GOT3 (cell line): ENCODE data around the gene CASTOR1.
A peak's percentile ranks its signal among the peaks of the same experiment; 100 is the strongest.

Experiments used
- DNase-seq: peaks from one replicate; lab custom pipeline; 2025; ENCODE audit warnings: mixed read lengths; lab: John Stamatoyannopoulos, UW

Gene CASTOR1

DNA sequence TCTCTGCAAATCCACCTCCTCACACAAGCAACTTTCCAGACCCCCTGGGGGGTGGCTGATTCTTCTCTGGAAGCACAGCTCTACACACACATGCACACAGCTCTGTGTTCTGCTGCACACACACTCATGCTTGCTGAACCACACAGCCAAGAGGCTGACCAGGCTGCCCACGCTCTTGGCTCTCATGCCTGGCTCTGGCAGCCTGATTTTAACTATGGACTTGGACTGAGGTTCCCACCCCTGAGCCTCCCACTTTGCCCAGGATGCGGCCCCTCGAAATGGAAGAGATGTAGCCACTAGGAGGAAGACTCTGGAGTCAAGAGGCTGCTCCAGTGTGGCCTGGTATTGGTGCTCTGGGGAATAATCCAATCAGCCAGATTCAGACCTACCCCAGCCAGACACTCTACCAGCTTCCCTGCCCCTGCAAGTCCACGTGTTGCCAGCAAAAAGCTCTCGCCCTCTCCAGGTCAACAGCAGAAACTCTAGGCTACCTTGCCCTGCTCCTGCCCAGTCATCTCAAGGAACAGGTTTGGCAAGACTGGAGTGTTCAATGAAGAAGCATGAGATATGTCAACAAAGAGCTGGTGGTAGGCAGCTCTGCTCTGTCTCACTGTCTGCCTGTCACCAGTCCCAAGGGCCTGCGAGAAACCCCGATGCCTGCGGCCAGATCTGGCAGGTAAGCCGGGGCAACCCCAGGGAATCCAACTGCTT is 8.8 kb upstream of the CASTOR1 start:
- DNase-seq, result no peak

DNA sequence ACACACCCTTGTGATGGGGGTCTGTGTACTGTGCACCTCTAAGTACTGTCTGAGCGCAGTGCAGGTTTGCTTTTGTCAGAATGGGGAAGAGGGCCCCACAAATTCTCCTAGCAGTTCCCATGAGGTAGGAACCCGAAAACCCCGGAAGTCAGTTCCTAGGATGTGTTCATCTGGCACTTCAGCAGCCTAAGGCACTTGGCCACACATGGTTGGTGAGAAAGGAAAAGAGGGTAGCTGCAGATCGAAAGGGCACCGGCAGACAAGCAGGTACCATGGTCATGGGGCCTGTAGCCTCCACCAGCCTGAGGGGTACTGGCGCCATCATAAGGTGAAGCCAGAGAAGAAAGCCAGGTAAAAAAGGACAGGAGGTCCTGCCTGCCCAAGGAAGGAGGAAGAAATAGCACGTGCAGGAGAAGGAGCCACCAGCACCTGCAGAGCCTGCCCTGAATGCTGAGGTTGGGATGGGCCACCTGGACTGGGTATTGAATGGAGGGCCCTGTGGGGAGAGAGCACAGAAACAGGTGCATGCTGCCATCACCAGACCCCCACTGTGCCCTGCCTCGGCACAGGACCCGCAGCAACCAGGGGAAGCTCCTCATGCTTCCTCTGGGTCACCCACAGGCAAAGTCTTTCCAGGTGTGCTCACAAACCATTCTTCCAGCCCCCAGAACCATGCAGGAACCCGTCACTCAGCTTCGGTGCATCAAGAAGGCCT is 8.1 kb upstream of the CASTOR1 start:
- no peak for DNase-seq

DNA sequence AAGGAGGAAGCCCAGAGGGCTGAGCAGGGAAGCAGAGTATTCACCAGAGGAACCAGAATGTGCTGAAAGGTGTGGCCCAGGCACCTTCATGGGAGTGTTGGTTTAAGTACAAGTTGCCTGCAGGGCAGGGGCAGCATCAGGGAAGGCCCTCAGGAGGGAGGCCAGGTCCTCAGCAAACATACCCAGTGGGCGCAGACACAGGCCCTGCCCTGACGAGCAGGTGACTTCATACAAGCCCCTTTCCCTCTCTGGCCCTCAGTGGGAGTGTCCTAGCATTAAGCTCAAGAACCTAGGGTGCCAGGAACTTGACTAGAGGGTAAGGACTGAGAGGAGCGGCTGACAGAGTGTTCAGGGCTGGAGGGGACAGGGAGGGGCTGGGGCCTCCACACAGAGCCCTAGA is 7.5 kb upstream of the CASTOR1 start:
- no peak for DNase-seq

GRCh38 chr22:30296324-30296723 is 7.0 kb upstream of the CASTOR1 start:
- DNase-seq, result no peak

DNA sequence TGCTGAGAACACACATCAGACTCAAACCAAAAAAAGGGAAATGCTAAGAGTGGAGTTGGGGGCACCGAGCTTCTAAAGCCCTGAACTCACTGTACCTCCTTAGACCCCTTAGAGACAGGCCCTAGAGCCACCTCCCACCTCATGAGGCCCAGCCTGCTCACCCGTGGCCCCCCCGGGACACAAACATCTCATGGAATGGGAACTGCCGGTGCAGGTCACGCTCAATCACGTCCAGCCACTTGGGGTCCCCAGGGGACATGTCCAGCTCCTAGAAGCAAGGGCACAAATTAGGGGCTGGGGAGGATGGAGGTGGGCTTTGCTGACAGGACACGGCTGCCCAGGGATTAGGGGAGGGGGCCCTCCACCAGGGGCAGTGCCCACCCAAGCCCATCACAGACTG is 6.3 kb upstream of the CASTOR1 start:
- DNase-seq, result no peak

- no peak for DNase-seq
These were observed 5.5 kb upstream of the CASTOR1 start for GRCh38 chr22:30294830-30295229.

DNA sequence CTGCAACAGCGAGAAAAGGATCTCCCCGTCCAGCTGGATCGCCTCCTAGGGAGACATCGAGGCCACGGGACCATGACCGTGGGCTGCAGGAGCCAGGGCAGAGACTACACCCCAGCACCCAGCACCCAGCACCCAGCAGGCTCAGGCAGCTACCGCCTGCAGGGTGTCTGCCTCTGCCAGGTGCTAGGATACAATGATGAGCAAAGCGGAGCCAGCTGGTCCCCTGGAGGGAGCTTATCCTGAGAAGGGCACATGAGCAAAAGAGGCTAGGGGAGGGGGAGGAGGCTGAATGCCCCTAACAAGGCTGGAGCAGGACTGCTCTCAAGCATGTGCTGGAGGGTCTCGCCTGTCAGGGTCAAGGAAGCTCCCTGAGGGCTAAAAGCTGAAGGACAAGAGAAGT is 4.8 kb upstream of the CASTOR1 start:
- no peak for DNase-seq

- DNase-seq, result no peak
These were observed 3.7 kb upstream of the CASTOR1 start for GRCh38 chr22:30293026-30293425.

GRCh38 chr22:30292069-30292970 is 3.0 kb upstream of the CASTOR1 start:
- no peak for DNase-seq

DNA sequence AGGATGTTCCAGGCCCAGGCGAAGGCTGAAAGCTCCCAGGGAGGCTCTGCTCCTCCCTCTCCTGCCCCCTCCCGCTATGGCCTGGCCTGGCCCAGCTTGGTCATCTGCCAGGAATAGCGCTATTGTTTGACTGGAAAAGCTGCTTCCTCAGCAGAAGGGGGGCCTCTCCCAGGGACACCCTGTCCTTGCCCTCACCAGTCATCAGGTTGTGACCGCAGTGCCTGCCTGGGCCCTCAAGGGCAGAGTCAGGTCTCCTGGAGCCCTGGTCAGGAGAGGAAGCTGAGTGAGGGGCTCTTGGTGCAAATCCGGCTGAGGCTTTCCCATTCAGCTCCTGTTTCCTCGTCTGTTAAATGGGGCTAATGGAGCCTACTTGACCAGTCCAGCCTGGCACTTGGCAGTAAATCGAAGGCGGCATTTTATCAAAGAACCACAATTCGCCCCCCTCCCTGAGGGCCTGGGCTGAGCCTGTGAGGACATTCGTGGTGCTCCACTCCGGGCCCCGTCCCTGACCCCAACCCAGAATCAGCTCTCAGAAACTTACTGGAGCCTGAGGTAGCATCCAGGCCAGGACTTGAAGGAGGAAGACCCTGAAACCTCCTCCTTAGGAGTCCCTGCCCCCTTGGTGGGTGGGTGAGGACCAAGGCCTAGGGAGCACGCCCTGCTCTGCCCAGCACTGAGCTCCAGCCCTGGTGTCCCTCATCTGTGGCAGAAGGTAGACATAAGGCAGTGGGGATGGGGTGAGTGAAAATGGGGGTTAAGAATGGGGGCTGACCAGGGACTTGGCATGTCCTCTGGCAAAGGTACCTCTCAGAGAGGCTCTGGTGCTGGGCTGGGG is 2.0 kb upstream of the CASTOR1 start:
- DNase-seq, result no peak

DNA sequence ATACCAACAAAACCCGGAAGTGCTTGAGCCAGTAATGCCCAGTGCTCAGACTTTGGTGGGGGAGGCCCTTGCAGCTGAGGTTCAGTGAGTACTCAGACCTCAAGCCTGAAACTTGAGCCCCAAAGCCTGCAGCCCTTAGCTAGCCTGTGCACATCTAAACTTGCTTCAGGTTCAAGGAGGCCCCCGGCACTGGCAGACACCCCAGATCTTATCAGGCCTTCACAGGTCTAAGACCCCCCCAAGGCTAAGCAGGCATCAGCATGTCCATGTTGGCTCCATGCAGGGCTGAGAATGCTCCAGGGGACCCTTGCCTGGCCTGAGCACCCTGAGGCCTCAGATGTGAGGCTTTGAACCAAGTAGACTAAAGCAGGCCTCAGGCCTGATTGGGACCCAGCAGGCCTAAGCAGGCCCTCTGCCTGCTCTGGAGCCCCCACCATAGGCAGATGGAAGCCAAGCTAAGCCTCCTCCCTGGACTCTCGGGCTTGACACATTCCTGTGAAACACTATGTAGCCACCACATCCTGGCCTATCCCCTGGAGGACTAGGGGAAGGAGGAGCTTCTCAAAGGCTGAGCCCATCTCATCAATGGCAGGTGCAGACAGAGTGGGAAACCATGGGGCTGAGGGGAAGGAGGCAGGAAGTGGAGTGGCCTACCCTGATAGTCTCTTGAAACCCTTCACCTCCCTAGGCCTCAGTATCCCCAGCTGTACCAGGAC is 1.2 kb upstream of the CASTOR1 start:
- no peak for DNase-seq

DNA sequence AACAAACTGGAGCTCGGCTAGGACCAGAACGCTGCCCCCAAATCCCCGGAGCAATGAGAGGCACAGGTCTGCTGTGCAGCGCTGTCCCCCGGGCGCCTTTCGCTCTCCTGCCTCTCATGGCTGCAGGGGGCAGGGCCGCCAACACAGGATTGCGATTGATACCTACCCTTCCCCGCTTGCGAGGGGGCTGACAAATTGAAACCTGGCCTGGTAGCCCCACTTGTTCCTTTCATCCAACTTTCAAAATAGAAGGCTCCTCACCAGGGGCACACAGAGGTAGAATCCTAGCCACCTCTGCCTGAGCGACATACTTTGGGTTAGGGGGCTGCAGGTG is 642 bp upstream of the CASTOR1 start:
- no peak for DNase-seq

DNA sequence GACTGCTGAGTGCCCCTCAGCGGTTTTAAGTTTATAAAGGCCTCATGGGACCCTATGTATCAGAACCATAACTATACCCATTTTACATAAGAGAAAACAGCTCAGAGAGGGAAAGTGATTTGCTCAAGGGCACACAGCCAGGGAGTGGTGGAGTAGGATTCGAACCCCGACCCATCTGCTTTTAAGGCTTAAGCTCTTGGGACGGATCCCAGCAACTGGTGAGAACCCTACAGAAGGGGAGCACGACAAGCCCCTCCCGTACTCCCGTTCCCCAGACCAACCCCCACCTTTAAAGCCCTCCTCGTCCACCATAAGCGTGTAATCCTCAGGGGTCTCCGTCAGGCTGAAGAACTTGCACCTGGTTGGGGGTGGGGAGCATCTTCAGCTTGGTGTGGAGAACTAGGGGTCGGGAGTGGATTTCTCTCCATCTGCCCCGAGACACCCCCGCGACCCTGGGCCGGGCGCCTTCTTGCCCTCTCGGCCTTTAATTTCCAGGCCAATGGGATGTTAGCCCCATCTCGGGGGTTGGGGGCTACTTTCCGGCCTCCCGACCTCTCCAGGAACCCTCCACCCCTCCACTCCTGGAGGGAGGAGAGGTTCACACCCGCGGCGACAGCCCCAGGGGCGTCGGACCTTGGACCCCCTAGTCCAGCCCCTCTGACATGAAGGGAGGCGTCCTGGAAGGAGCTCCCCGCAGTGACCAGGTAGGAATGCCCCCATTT is 725 bp downstream of the CASTOR1 start:
- no peak for DNase-seq

DNA sequence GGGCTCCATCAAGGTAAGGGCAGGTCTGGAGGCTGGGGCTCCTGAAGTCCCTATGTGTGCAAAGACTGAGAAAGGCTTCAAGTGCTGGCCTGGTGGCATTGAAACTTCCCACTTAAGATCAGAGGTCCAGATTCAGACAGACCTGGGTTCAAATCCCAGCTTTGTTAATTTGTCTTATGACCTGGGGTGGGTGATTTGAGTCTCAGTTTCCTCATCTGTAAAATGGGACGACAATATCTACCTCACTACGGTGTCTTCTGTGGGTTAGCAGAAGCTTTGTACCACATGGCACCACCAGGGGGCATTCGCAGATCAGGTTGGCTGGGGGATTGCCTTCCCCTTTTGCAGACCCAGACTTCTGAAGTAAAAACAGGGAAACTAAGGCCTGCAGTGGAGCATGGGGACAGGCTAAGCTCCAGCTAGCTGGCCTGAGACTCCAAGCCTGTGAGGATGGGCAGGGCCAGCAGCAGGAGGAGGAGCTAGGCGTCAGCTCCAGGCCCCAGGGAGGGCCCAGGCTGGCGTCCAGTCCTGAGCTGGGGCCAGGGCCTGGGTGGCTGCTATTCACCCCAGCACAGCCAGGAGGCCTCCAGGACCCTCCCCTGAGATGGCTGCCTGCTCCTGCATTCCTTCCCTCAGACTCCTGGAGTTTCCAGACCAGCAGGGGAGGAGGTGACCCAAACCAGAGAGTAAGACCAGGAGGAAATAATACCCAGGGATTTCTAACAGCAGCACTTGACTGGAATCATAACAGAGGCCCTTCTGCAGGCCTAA is 1.5 kb downstream of the CASTOR1 start:
- peak; percentile 45 for DNase-seq

DNA sequence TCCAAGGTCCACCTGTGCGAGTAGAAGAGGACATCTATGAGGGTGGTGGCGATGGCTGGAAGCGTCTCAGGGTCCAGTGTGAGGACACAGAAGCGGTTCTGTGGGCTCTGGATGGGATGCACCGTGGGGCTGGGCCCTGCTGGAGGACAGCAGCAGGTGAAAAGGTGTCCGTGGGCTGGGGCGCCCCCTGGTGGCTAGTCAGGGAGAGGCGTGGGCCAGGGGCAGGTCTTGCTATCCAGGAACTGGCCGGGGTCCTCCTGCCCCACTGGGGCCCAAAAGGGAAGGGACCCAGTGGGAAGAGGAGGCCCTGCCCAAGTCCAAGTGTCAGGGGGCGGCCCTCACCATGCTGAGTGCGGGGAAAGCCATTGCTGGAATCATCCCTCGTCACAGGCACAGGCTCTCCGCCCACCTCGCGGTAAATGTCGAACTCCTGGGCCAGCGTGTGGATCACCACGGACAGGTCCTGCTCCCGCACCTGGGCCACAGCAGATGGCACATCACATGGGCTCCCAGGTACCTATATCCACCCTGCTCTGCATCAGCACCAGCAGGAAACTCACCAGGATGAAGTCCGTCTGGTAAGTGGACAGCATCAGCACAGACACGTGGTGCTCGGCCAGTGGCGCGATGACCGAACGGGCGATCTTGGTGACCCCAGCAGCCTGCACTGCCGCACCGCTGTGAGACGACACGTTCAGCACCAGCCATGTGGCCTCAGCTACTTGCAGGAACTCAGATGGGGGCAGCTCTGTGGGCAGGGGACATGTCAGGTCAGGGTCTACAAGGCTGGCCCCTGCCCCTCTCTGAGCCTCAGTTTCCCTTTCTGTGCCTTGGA is 2.3 kb downstream of the CASTOR1 start:
- no peak for DNase-seq

GRCh38 chr22:30286331-30286730 is 3.0 kb downstream of the CASTOR1 start:
- DNase-seq, result no peak

DNA sequence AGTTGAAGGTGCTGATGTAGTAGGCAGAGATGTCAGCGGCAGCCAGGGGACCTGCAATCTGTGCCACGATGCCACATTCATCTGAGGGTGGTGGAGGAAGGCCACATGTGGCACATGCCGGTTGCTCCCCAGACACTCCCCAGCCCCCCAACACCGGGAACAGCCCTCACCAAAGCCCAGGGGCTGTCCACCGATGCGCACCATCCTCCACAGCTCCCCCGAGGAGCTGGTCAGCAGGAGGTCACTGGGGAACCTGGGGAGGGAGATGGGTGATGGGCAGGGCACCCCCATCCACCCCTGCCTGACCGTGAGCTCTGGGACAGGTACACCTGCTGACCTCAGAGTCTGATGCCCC is 3.5 kb downstream of the CASTOR1 start:
- DNase-seq, result no peak

GRCh38 chr22:30285176-30285845 is 4.0 kb downstream of the CASTOR1 start:
- no peak for DNase-seq
